Hindlimb muscle (tissue), 1 donor: ENCODE data around the gene KIF18B. TPM values are rescaled to one million over a fixed set of nuclear protein-coding genes. Genes with fewer than 3 reads are reported as not detected.
"Not testable (repeated sequence)": the region's sequence is repeated elsewhere in the genome, so short reads cannot be mapped to it uniquely, and the experiment has no call there.

Experiments used
- DNase-seq: peaks from one replicate; pipeline ENCODE4 v3.0.0-alpha.2; 2013
- polyA plus RNA-seq: library from polyadenylated mRNA; unstranded; fragments of 120-200 nt; gene quantifications from one replicate; pipeline ENCODE4 v1.2.1, GENCODE V29; 2013; ENCODE audit not compliant: insufficient read length

KIF18B gene
- polyA plus RNA-seq, 1 donor: 8.8 TPM

- no peak for DNase-seq
Measured at GRCh38 chr17:44969144-44969780, 21.7 kb upstream of the KIF18B start.

- peak; percentile 93 for DNase-seq
Measured at GRCh38 chr17:44968225-44969143, 20.9 kb upstream of the KIF18B start, which contains the start of gene C1QL1. Gene C1QL1 (minus strand): TSS chr17:44968303. CDS start chr17:44968048, 255 bp downstream.

GRCh38 chr17:44967907-44968224, 20.3 kb upstream of the KIF18B start:
- no peak for DNase-seq

- no peak for DNase-seq
Measured at GRCh38 chr17:44967026-44967906, 19.7 kb upstream of the KIF18B start.

- no peak for DNase-seq
Measured at GRCh38 chr17:44966348-44967025, 18.9 kb upstream of the KIF18B start.

- DNase-seq: no peak
Measured at GRCh38 chr17:44965481-44966234, 18.1 kb upstream of the KIF18B start.

- no peak for DNase-seq
Measured at GRCh38 chr17:44961921-44962350, 14.4 kb upstream of the KIF18B start.

- no peak for DNase-seq
Measured at GRCh38 chr17:44960691-44961090, 13.1 kb upstream of the KIF18B start.

GRCh38 chr17:44959821-44960531, 12.4 kb upstream of the KIF18B start:
- DNase-seq: no peak

- DNase-seq: no peak
Measured at GRCh38 chr17:44956998-44957981, 9.7 kb upstream of the KIF18B start.

GRCh38 chr17:44955674-44956425, 8.3 kb upstream of the KIF18B start:
- DNase-seq: no peak

- DNase-seq: no peak
Measured at GRCh38 chr17:44952946-44953475, 5.4 kb upstream of the KIF18B start.

- DNase-seq: no peak
Measured at GRCh38 chr17:44948315-44948795, 782 bp upstream of the KIF18B start.

- DNase-seq: not testable (repeated sequence)
Measured at GRCh38 chr17:44945652-44946051, 1.9 kb downstream of the KIF18B start.

- DNase-seq: no peak
Measured at GRCh38 chr17:44942456-44942855, 5.1 kb downstream of the KIF18B start.

- DNase-seq: no peak
Measured at GRCh38 chr17:44941712-44942331, 5.8 kb downstream of the KIF18B start.

- DNase-seq: no peak
Measured at GRCh38 chr17:44940768-44941167, 6.8 kb downstream of the KIF18B start.

- no peak for DNase-seq
Measured at GRCh38 chr17:44940317-44940716, 7.3 kb downstream of the KIF18B start.
